GM12891 (cell line): ENCODE measurements around the gene ERGIC3.

Source experiments
- PAX5 ChIP-seq: IDR thresholded peaks from 2 replicates; pipeline ENCODE4 v1.6.1; 2011; ENCODE audit warnings: low read length, moderate library complexity, mild to moderate bottlenecking; ENCODE audit not compliant: insufficient read depth, severe bottlenecking
- POLR2A ChIP-seq: IDR thresholded peaks from 2 replicates; pipeline ENCODE4 v1.6.1; 2011; ENCODE audit warnings: low read depth, low read length, control low read depth
- POLR2AphosphoS5 ChIP-seq: IDR thresholded peaks from 2 replicates; pipeline ENCODE4 v1.6.1; 2011; ENCODE audit warnings: low read depth, low read length, control low read depth
- POU2F2 ChIP-seq: IDR thresholded peaks from 2 replicates; pipeline ENCODE4 v1.6.1; 2011; ENCODE audit warnings: low read depth, mild to moderate bottlenecking, control low read depth, low read length, moderate library complexity
- SPI1 ChIP-seq: IDR thresholded peaks from 2 replicates; pipeline ENCODE4 v1.6.1; 2011; ENCODE audit warnings: low read depth, low read length, control low read depth
- TAF1 ChIP-seq: IDR thresholded peaks from 2 replicates; pipeline ENCODE4 v1.6.1; 2011; ENCODE audit warnings: low read depth, low read length, control low read depth

- TF ChIP-seq SPI1 (no peak), POLR2A (no peak), POLR2AphosphoS5 (no peak), TAF1 (no peak), PAX5 (no peak), POU2F2 (no peak)
These were observed 49.5 kb upstream of the ERGIC3 start for GRCh38 chr20:35492352-35492751.
